Ishikawa (cell line): Measurements from ENCODE around the gene RIMBP2.
A peak's percentile ranks its signal among the peaks of the same experiment; 100 is the strongest.

Experiments
- CEBPB ChIP-seq: IDR thresholded peaks from 2 replicates; pipeline ENCODE4 v1.6.1; 2012
- CREB1 ChIP-seq: IDR thresholded peaks from 2 replicates; pipeline ENCODE4 v1.6.1; 2012; ENCODE audit warnings: low read depth
- EGR1 ChIP-seq: IDR thresholded peaks from 2 replicates; pipeline ENCODE4 v1.6.1; 2012
- EP300 ChIP-seq: IDR thresholded peaks from 2 replicates; pipeline ENCODE4 v1.6.1; 2012; ENCODE audit warnings: borderline replicate concordance
- FOXM1 ChIP-seq: IDR thresholded peaks from 2 replicates; pipeline ENCODE4 v1.6.1; 2012; ENCODE audit warnings: low read depth, borderline replicate concordance
- NFIC ChIP-seq: IDR thresholded peaks from 2 replicates; pipeline ENCODE4 v1.6.1; 2012
- RAD21 ChIP-seq: IDR thresholded peaks from 2 replicates; pipeline ENCODE4 v1.6.1; 2012; ENCODE audit warnings: low read depth
- TAF1 ChIP-seq: IDR thresholded peaks from 2 replicates; pipeline ENCODE4 v1.6.1; 2012; ENCODE audit warnings: low read depth, mild to moderate bottlenecking
- TCF12 ChIP-seq: IDR thresholded peaks from 2 replicates; pipeline ENCODE4 v1.6.1; 2012; ENCODE audit warnings: low read depth
- TEAD4 ChIP-seq: IDR thresholded peaks from 2 replicates; pipeline ENCODE4 v1.6.1; 2012
- YY1 ChIP-seq: IDR thresholded peaks from 2 replicates; pipeline ENCODE4 v1.6.1; 2012; ENCODE audit warnings: low read depth
- ZBTB7A ChIP-seq: IDR thresholded peaks from 2 replicates; pipeline ENCODE4 v1.6.1; 2012; ENCODE audit warnings: low read depth
- TF ChIP-seq, protein P1 (sequence below): IDR thresholded peaks from 2 replicates; pipeline ENCODE4 v1.6.1; 2012
- TF ChIP-seq, protein P2 (sequence below): IDR thresholded peaks from 2 replicates; pipeline ENCODE4 v1.6.1; 2012; ENCODE audit warnings: low read depth, mild to moderate bottlenecking
- TF ChIP-seq, protein P3 (sequence below): IDR thresholded peaks from 2 replicates; pipeline ENCODE4 v1.6.1; 2012

The RIMBP2 gene

DNA sequence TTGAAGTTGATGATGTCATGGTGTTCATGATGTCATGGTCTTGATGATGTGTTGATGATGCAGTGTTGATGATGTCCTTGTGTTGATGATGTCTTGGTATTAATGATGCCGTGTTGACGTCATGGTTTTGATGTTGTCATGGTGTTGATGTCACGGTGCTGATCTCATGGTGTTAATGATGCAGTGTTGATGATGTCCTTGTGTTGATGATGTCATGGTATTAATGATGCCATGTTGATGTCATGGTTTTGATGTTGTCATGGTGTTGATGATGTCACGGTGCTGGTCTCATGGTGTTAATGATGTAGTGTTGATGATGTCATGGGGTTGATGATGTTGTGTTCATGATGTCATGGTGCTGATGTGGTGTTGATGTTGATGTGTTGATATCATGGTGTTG is 48.0 kb upstream of the RIMBP2 start:
- TF ChIP-seq YY1, result no peak

DNA sequence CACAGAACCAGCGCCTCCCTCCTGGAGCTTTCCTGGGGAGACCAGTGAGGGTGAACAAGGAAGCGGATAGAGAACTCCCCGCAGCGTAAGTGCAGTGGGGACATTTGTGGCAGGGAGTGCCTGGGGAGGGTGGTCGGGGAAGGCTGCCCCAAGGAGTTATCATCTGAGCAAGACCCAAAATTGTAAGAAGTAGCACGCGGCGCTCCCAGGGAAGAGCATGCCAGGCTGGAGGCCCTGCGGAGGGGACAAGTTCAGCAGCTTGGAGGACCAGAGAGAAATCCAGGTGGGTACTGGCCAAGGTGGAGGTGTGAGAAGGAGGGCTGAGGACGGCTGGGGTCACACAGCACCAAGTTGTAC is 46.2 kb upstream of the RIMBP2 start:
- TF ChIP-seq YY1 (no peak), FOXM1 (no peak), TCF12 (no peak), EP300 (no peak), TAF1 (no peak), ZBTB7A (no peak)

DNA sequence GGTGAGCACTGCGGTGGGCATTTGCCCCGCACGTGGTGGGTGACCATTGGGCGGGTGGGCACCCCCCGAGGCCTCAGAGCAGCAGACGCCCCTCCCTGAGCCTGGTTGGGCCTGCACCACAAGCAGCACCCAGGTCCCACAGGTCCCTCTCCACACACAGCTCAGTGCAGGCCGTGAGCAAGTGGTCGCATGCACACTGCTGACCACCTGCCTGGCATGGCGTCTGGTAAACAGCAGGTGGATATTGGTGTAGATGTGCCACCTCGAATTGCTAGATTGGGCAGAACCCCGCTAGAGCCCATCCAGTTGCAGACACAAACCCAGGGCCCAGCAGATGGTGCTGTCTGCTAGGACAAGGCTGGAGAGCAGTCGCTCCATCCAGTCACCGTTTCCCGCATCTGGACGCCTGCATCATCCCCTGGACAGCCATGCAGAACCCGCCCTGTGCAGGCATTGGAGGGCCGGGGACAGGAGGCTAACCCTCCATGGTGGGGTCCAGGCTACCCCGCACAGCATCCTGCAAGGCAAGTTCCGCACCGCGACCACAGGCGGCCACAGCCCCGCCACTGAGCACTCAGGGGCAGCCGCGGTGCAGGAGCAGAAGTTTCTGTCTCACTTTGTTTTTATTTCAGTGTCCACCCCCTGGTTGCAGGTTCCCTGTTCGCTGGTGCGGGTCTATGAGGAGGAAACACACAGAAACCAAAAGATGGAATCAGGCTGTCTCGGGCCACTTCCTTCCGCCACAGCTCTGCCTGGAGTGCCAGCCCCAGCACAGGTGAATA is 45.6 kb upstream of the RIMBP2 start:
- TF ChIP-seq RAD21, result peak; percentile 71
- TF ChIP-seq, protein P1, sequence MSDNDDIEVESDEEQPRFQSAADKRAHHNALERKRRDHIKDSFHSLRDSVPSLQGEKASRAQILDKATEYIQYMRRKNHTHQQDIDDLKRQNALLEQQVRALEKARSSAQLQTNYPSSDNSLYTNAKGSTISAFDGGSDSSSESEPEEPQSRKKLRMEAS, result no peak

DNA sequence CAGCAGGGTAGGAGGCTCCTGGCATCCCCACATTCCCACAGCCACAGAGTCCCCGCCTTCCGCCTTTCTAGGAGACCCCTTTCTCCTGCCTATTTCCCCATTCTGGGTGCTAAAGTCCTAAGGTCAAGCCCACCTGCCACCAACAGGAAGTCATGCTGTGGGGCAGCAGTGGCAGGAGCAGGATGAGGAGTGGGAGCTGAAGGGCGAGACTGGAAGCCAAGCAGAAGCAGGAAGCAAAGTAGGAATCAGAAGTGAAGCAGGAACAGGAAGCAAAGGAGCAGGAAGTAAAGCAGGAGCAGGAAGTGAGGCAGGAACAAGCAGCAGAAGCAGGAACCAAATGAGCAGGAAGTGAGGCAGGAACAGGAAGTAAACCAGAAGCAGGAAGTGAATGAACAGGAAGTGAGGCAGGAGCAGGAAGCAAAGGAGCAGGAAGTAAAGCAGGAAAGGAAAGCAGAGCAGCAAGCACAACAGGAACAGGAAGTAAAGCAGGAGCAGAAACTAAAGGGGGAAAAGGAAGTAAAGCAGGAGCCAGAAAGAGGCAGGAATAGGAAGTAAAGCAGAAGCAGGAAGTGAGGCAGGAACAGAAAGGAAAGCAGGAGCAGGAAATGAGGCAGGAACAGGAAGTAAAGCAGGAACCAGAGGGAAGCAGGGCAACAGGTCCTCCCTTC is 38.3 kb upstream of the RIMBP2 start:
- no peak for TF ChIP-seq TCF12
- TF ChIP-seq EP300, result no peak
- no peak for TF ChIP-seq FOXM1
- TF ChIP-seq YY1, result no peak
- no peak for TF ChIP-seq CEBPB
- TF ChIP-seq CREB1, result no peak
- TF ChIP-seq, protein P2, sequence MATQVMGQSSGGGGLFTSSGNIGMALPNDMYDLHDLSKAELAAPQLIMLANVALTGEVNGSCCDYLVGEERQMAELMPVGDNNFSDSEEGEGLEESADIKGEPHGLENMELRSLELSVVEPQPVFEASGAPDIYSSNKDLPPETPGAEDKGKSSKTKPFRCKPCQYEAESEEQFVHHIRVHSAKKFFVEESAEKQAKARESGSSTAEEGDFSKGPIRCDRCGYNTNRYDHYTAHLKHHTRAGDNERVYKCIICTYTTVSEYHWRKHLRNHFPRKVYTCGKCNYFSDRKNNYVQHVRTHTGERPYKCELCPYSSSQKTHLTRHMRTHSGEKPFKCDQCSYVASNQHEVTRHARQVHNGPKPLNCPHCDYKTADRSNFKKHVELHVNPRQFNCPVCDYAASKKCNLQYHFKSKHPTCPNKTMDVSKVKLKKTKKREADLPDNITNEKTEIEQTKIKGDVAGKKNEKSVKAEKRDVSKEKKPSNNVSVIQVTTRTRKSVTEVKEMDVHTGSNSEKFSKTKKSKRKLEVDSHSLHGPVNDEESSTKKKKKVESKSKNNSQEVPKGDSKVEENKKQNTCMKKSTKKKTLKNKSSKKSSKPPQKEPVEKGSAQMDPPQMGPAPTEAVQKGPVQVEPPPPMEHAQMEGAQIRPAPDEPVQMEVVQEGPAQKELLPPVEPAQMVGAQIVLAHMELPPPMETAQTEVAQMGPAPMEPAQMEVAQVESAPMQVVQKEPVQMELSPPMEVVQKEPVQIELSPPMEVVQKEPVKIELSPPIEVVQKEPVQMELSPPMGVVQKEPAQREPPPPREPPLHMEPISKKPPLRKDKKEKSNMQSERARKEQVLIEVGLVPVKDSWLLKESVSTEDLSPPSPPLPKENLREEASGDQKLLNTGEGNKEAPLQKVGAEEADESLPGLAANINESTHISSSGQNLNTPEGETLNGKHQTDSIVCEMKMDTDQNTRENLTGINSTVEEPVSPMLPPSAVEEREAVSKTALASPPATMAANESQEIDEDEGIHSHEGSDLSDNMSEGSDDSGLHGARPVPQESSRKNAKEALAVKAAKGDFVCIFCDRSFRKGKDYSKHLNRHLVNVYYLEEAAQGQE, result no peak
- TF ChIP-seq, protein P1, result no peak
- TF ChIP-seq NFIC, result no peak

DNA sequence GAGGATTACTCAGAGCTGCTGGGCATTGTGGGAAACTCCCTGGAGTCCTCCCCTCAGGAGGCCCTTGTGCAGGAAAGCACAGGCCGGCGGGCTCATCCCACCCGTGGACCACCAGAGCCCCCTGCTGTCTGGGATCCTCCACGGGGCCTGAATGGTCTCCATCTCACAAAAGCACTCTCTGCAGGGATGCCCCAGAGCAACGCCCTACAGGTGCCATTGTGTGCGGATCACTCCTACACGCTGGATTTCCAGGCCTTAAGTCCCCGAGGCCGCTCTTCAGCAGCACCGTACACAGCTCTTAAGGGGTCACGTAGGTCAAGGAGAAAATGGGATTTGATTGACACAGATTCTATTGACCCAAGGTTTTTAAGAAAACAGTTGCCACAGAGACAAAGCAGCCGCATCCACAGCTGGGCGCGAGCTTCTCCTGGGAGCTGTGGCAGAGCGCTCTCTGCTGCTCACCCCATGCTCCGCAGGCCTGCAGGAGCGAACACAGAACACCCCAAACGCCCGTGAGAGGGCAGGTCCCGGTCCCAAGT is 36.7 kb upstream of the RIMBP2 start:
- TF ChIP-seq RAD21 (no peak), CEBPB (no peak), NFIC (no peak), EP300 (no peak), ZBTB7A (no peak), CREB1 (no peak), TAF1 (no peak), EGR1 (no peak), TCF12 (no peak), YY1 (no peak), TEAD4 (no peak), FOXM1 (no peak)
- TF ChIP-seq, protein P1, result no peak
- TF ChIP-seq, protein P2, result no peak
- TF ChIP-seq, protein P3, sequence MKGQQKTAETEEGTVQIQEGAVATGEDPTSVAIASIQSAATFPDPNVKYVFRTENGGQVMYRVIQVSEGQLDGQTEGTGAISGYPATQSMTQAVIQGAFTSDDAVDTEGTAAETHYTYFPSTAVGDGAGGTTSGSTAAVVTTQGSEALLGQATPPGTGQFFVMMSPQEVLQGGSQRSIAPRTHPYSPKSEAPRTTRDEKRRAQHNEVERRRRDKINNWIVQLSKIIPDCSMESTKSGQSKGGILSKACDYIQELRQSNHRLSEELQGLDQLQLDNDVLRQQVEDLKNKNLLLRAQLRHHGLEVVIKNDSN, result no peak

DNA sequence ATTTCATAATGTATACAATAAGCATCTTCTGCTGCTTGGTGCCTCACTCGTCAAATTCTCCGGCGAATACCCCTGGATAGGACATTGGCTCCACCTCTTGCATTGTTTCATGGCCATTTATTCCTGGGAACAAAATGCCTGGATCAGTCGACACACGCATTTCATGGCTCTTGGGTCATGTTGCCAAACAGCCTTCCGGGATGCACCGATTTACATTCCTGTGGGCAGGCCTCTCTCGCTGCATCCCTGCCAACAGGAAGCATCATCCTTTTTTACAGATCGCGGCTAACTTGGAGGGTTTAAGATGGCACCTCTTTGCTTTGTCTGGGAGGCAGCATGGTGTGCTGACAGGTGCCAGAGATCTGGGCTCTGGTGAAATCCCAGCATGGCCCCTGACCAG is 32.7 kb upstream of the RIMBP2 start:
- TF ChIP-seq RAD21 (no peak), FOXM1 (no peak), NFIC (no peak), TAF1 (no peak), TCF12 (no peak), CREB1 (no peak), TEAD4 (no peak), CEBPB (no peak), YY1 (no peak), EP300 (no peak)
- TF ChIP-seq, protein P2, result no peak
- TF ChIP-seq, protein P1, result no peak
